ENCODE results near the gene RYR3.

The RYR3 gene

GRCh38 chr15:33402600-33402999 is 91.8 kb downstream of the RYR3 start:
- Histone ChIP-seq H3K9me3 (ENCODE audit: insufficient read depth, low read depth, low read length) (no peaks in the 10 kb centered on the region), H4K91ac (ENCODE audit: low read depth, low read length) (no peak overlapping the region), H2AFZ (ENCODE audit: insufficient read depth, low read length, poor library complexity) (no peak overlapping the region), H4K12ac (ENCODE audit: low read depth, low read length) (no peak overlapping the region), H2BK12ac (ENCODE audit: low read length) (no peak overlapping the region), H3K79me1 (ENCODE audit: low read length) (no peaks in the 10 kb centered on the region), H3K27ac (ENCODE audit: low read depth, low read length) (no peak overlapping the region), H3K23ac (ENCODE audit: low read length) (no peak overlapping the region), H2AK5ac (ENCODE audit: low read length) (no peak overlapping the region), H3K14ac (ENCODE audit: low read length) (no peak overlapping the region), H3K4me1 (ENCODE audit: control insufficient read depth in 1 of 2, insufficient read depth in 2 of 2, low read length in 2 of 2) (peaks cover 0 to 3% of the 10 kb centered on the region in 2 experiments), H3K36me3 (ENCODE audit: control insufficient read depth in 1 of 2, insufficient read depth in 2 of 2, low read length in 2 of 2) (no peaks in the 10 kb centered on the region), H3K18ac (ENCODE audit: low read length) (no peak overlapping the region), H3K27me3 (ENCODE audit: insufficient read depth, low read length) (no peaks in the 10 kb centered on the region), H3K4ac (ENCODE audit: low read depth, low read length) (no peak overlapping the region), H3K4me3 (ENCODE audit: low read depth, low read length) (peak overlapping the region; percentile 43), H4K8ac (ENCODE audit: low read depth, low read length) (no peak overlapping the region), H3K9ac (ENCODE audit: low read length) (no peak overlapping the region), H3K79me2 (ENCODE audit: control insufficient read depth, insufficient read depth, low read length, poor library complexity) (no peaks in the 10 kb centered on the region), H3K4me2 (ENCODE audit: low read length) (no peak overlapping the region), H2BK5ac (ENCODE audit: low read depth, low read length, poor library complexity) (no peak overlapping the region), H2BK120ac (ENCODE audit: insufficient read depth, low read length, poor library complexity) (no peak overlapping the region)
- no CpG with 5 or more reads among the region's 2 CpGs for WGBS (ENCODE audit: extremely low coverage, insufficient coverage, insufficient read length)
- DNase-seq: no peak

GRCh38 chr15:33405096-33405495 is 94.3 kb downstream of the RYR3 start:
- Histone ChIP-seq H3K27me3 (ENCODE audit: insufficient read depth, low read length) (no peaks in the 10 kb centered on the region), H3K27ac (ENCODE audit: low read depth, low read length) (no peak overlapping the region), H2AFZ (ENCODE audit: insufficient read depth, low read length, poor library complexity) (no peak overlapping the region), H3K4me2 (ENCODE audit: low read length) (no peak overlapping the region), H3K14ac (ENCODE audit: low read length) (no peak overlapping the region), H3K4ac (ENCODE audit: low read depth, low read length) (no peak overlapping the region), H3K18ac (ENCODE audit: low read length) (no peak overlapping the region), H2BK12ac (ENCODE audit: low read length) (no peak overlapping the region), H3K4me3 (ENCODE audit: low read depth, low read length) (no peak overlapping the region), H3K36me3 (ENCODE audit: control insufficient read depth in 1 of 2, insufficient read depth in 2 of 2, low read length in 2 of 2) (no peaks in the 10 kb centered on the region), H3K4me1 (ENCODE audit: control insufficient read depth in 1 of 2, insufficient read depth in 2 of 2, low read length in 2 of 2) (no peaks in the 10 kb centered on the region), H2BK120ac (ENCODE audit: insufficient read depth, low read length, poor library complexity) (no peak overlapping the region), H4K91ac (ENCODE audit: low read depth, low read length) (no peak overlapping the region), H3K23ac (ENCODE audit: low read length) (no peak overlapping the region), H4K8ac (ENCODE audit: low read depth, low read length) (no peak overlapping the region), H3K9ac (ENCODE audit: low read length) (no peak overlapping the region), H4K12ac (ENCODE audit: low read depth, low read length) (no peak overlapping the region), H3K79me1 (ENCODE audit: low read length) (no peaks in the 10 kb centered on the region), H3K79me2 (ENCODE audit: control insufficient read depth, insufficient read depth, low read length, poor library complexity) (no peaks in the 10 kb centered on the region), H2AK5ac (ENCODE audit: low read length) (no peak overlapping the region), H2BK5ac (ENCODE audit: low read depth, low read length, poor library complexity) (no peak overlapping the region), H3K9me3 (ENCODE audit: insufficient read depth, low read depth, low read length) (no peaks in the 10 kb centered on the region)
- DNase-seq: no peak
- WGBS (ENCODE audit: extremely low coverage, insufficient coverage, insufficient read length): no CpG with 5 or more reads among the region's 1 CpG

GRCh38 chr15:33411596-33412540 is 101.1 kb downstream of the RYR3 start:
- H2BK120ac ChIP-seq (ENCODE audit: insufficient read depth, low read length, poor library complexity): no peak overlapping the region
- H2BK5ac ChIP-seq (ENCODE audit: low read depth, low read length, poor library complexity): no peak overlapping the region
- H2BK12ac ChIP-seq (ENCODE audit: low read length): no peak overlapping the region
- H3K27ac ChIP-seq (ENCODE audit: low read depth, low read length): no peak overlapping the region
- H3K36me3 ChIP-seq (ENCODE audit: control insufficient read depth in 1 of 2, insufficient read depth in 2 of 2, low read length in 2 of 2): no peaks in the 10 kb centered on the region
- H3K4me1 ChIP-seq (ENCODE audit: control insufficient read depth in 1 of 2, insufficient read depth in 2 of 2, low read length in 2 of 2): peaks cover 5 to 6% of the 10 kb centered on the region in 2 experiments
- H3K79me1 ChIP-seq (ENCODE audit: low read length): peaks cover 2% of the 10 kb centered on the region
- H4K8ac ChIP-seq (ENCODE audit: low read depth, low read length): no peak overlapping the region
- peaks cover 4% of the 10 kb centered on the region for H3K9me3 ChIP-seq (ENCODE audit: insufficient read depth, low read depth, low read length)
- no CpG with 5 or more reads among the region's 7 CpGs for WGBS (ENCODE audit: extremely low coverage, insufficient coverage, insufficient read length)
- H3K4me2 ChIP-seq (ENCODE audit: low read length): no peak overlapping the region
- DNase-seq: no peak
- H2AK5ac ChIP-seq (ENCODE audit: low read length): no peak overlapping the region
- no peak overlapping the region for H3K4me3 ChIP-seq (ENCODE audit: low read depth, low read length)
- H2AFZ ChIP-seq (ENCODE audit: insufficient read depth, low read length, poor library complexity): no peak overlapping the region
- H3K27me3 ChIP-seq (ENCODE audit: insufficient read depth, low read length): no peaks in the 10 kb centered on the region
- H3K9ac ChIP-seq (ENCODE audit: low read length): no peak overlapping the region
- H3K23ac ChIP-seq (ENCODE audit: low read length): no peak overlapping the region
- no peak overlapping the region for H4K91ac ChIP-seq (ENCODE audit: low read depth, low read length)
- H3K18ac ChIP-seq (ENCODE audit: low read length): no peak overlapping the region
- H3K14ac ChIP-seq (ENCODE audit: low read length): no peak overlapping the region
- no peak overlapping the region for H4K12ac ChIP-seq (ENCODE audit: low read depth, low read length)
- H3K4ac ChIP-seq (ENCODE audit: low read depth, low read length): no peak overlapping the region
- no peaks in the 10 kb centered on the region for H3K79me2 ChIP-seq (ENCODE audit: control insufficient read depth, insufficient read depth, low read length, poor library complexity)

- Histone ChIP-seq H4K8ac (ENCODE audit: low read depth, low read length) (no peak overlapping the region), H2AK5ac (ENCODE audit: low read length) (no peak overlapping the region), H2BK12ac (ENCODE audit: low read length) (no peak overlapping the region), H3K79me2 (ENCODE audit: control insufficient read depth, insufficient read depth, low read length, poor library complexity) (no peaks in the 10 kb centered on the region), H3K4me1 (ENCODE audit: control insufficient read depth in 1 of 2, insufficient read depth in 2 of 2, low read length in 2 of 2) (peaks cover 0 to 1% of the 10 kb centered on the region in 2 experiments), H3K36me3 (ENCODE audit: control insufficient read depth in 1 of 2, insufficient read depth in 2 of 2, low read length in 2 of 2) (no peaks in the 10 kb centered on the region), H4K12ac (ENCODE audit: low read depth, low read length) (no peak overlapping the region), H2BK5ac (ENCODE audit: low read depth, low read length, poor library complexity) (no peak overlapping the region), H3K4ac (ENCODE audit: low read depth, low read length) (no peak overlapping the region), H3K23ac (ENCODE audit: low read length) (no peak overlapping the region), H3K14ac (ENCODE audit: low read length) (no peak overlapping the region), H3K79me1 (ENCODE audit: low read length) (peaks cover under 1% of the 10 kb centered on the region), H4K91ac (ENCODE audit: low read depth, low read length) (no peak overlapping the region), H3K27me3 (ENCODE audit: insufficient read depth, low read length) (no peaks in the 10 kb centered on the region), H3K4me3 (ENCODE audit: low read depth, low read length) (no peak overlapping the region), H2BK120ac (ENCODE audit: insufficient read depth, low read length, poor library complexity) (no peak overlapping the region), H3K18ac (ENCODE audit: low read length) (no peak overlapping the region), H2AFZ (ENCODE audit: insufficient read depth, low read length, poor library complexity) (no peak overlapping the region), H3K27ac (ENCODE audit: low read depth, low read length) (no peak overlapping the region), H3K9me3 (ENCODE audit: insufficient read depth, low read depth, low read length) (no peaks in the 10 kb centered on the region), H3K9ac (ENCODE audit: low read length) (no peak overlapping the region), H3K4me2 (ENCODE audit: low read length) (no peak overlapping the region)
- WGBS (ENCODE audit: extremely low coverage, insufficient coverage, insufficient read length): no CpG with 5 or more reads among the region's 4 CpGs
- DNase-seq: no peak
Measured at GRCh38 chr15:33419701-33420100, 108.9 kb downstream of the RYR3 start.
